Measurements from ENCODE around the gene PPIP5K2. TPM values are rescaled to one million over a fixed set of nuclear protein-coding genes. Genes with fewer than 3 reads are reported as not detected.

The PPIP5K2 gene
- total RNA-seq, 1 experiment from 2014 or later = 52.2 TPM

- H3K4me3 ChIP-seq (ENCODE audit: low read length) = no peak overlapping the region
- 0 out of 2 replicates have a peak, but pooled peaks cover 6% of the 10 kb centered on the region for H3K79me2 ChIP-seq (ENCODE audit: low read length)
- ATAC-seq (no peak), DNase-seq (no peak)
- H2AFZ ChIP-seq (ENCODE audit: low read length) = no peak overlapping the region
- no peak overlapping the region for H3K9ac ChIP-seq (ENCODE audit: low read length)
- H3K27me3 ChIP-seq (ENCODE audit: low read length) = no peaks in the 10 kb centered on the region
- peaks cover 3% of the 10 kb centered on the region for H3F3A ChIP-seq (ENCODE audit: low read length, unreplicated experiment)
- POLR2A ChIA-PET (ENCODE audit: unreplicated experiment) = no interaction called here
- no peaks in the 10 kb centered on the region for H3K4me1 ChIP-seq (ENCODE audit: insufficient read depth, low read length)
- intact Hi-C loops (cut with micrococcal nuclease) = no loop called here
- no peaks in the 10 kb centered on the region for H3K9me2 ChIP-seq (replicated peaks; ENCODE audit: low read length)
- H3K4me2 ChIP-seq (ENCODE audit: low read length) = no peak overlapping the region
- no peaks in the 10 kb centered on the region for H3K9me3 ChIP-seq (ENCODE audit: low read length)
- peaks cover 12% of the 10 kb centered on the region; the same call in 1 of the 2 replicates for H3K36me3 ChIP-seq (ENCODE audit: low read depth, low read length)
- no peak overlapping the region for H3K27ac ChIP-seq (ENCODE audit: low read length)
- TF ChIP-seq CTCF (conservative IDR thresholded peaks at IDR 0.05; ENCODE audit: low read depth, low read length) = no peak
- no peak for TF ChIP-seq EZH2phosphoT487 (IDR thresholded peaks at IDR 0.05; ENCODE audit: borderline replicate concordance, low read length)
- TF ChIP-seq EZH2 (IDR thresholded peaks at IDR 0.05; ENCODE audit: low read length, unreplicated experiment) = no peak
- no peaks in the 10 kb centered on the region for H4K20me1 ChIP-seq (ENCODE audit: low read length)
- CTCF ChIA-PET = no interaction called here
- BruUV-seq (replicated peaks) = no TSS peak
Measured at GRCh38 chr5:103133231-103133630, 13.1 kb downstream of the PPIP5K2 start.

- peaks cover 19% of the 10 kb centered on the region; the same call in 1 of the 2 replicates for H3K36me3 ChIP-seq (ENCODE audit: low read depth, low read length)
- DNase-seq (no peak), ATAC-seq (no peak)
- ChIA-PET CTCF (no interaction called here), POLR2A (ENCODE audit: unreplicated experiment) (no interaction called here)
- no peaks in the 10 kb centered on the region for H3K9me3 ChIP-seq (ENCODE audit: low read length)
- H3K9me2 ChIP-seq (replicated peaks; ENCODE audit: low read length) = no peaks in the 10 kb centered on the region
- no peak for TF ChIP-seq EZH2phosphoT487 (IDR thresholded peaks at IDR 0.05; ENCODE audit: borderline replicate concordance, low read length)
- TF ChIP-seq CTCF (conservative IDR thresholded peaks at IDR 0.05; ENCODE audit: low read depth, low read length) = no peak
- TF ChIP-seq EZH2 (IDR thresholded peaks at IDR 0.05; ENCODE audit: low read length, unreplicated experiment) = no peak
- no peaks in the 10 kb centered on the region for H3K27me3 ChIP-seq (ENCODE audit: low read length)
- H3K4me2 ChIP-seq (ENCODE audit: low read length) = no peak overlapping the region
- no peak overlapping the region for H3K4me3 ChIP-seq (ENCODE audit: low read length)
- H3K9ac ChIP-seq (ENCODE audit: low read length) = no peak overlapping the region
- no TSS peak for BruUV-seq (replicated peaks)
- intact Hi-C loops (cut with micrococcal nuclease) = loop anchor here (5.0 kb wide), 3 partner anchors 358 to 553 kb away; no protein-coding TSS in a partner anchor
- no peaks in the 10 kb centered on the region for H3K4me1 ChIP-seq (ENCODE audit: insufficient read depth, low read length)
- no peaks in the 10 kb centered on the region for H4K20me1 ChIP-seq (ENCODE audit: low read length)
- H3K27ac ChIP-seq (ENCODE audit: low read length) = no peak overlapping the region
- H3K79me2 ChIP-seq (ENCODE audit: low read length) = no peaks in the 10 kb centered on the region
- H2AFZ ChIP-seq (ENCODE audit: low read length) = no peak overlapping the region
- H3F3A ChIP-seq (ENCODE audit: low read length, unreplicated experiment) = peaks cover 12% of the 10 kb centered on the region
Measured at GRCh38 chr5:103135461-103135860, 15.4 kb downstream of the PPIP5K2 start.

GRCh38 chr5:103138202-103138690 is 18.1 kb downstream of the PPIP5K2 start:
- intact Hi-C loops (cut with micrococcal nuclease) = loop anchor here (2.0 to 5.0 kb wide), 4 partner anchors 69 to 556 kb away; no protein-coding TSS in a partner anchor
- POLR2A ChIA-PET (ENCODE audit: unreplicated experiment) = no interaction called here
- no peaks in the 10 kb centered on the region for H3K9me2 ChIP-seq (replicated peaks; ENCODE audit: low read length)

More at GRCh38 chr5:103138202-103138690, 18.1 kb downstream of the PPIP5K2 start:
- H3K9me3 ChIP-seq (ENCODE audit: low read length) = no peaks in the 10 kb centered on the region
- no peak overlapping the region for H3K9ac ChIP-seq (ENCODE audit: low read length)
- H3K4me1 ChIP-seq (ENCODE audit: insufficient read depth, low read length) = no peaks in the 10 kb centered on the region
- H3K27me3 ChIP-seq (ENCODE audit: low read length) = no peaks in the 10 kb centered on the region
- H3K36me3 ChIP-seq (ENCODE audit: low read depth, low read length) = peaks cover 19% of the 10 kb centered on the region; the same call in 1 of the 2 replicates
- CTCF ChIA-PET = interaction anchor here (0.7 kb wide), 1 partner anchor 11 kb away, joined by 3 read pairs; no protein-coding TSS in a partner anchor
- DNase-seq (no peak), ATAC-seq (no peak)
- no peak for TF ChIP-seq CTCF (conservative IDR thresholded peaks at IDR 0.05; ENCODE audit: low read depth, low read length)
- no peak for TF ChIP-seq EZH2 (IDR thresholded peaks at IDR 0.05; ENCODE audit: low read length, unreplicated experiment)
- TF ChIP-seq EZH2phosphoT487 (IDR thresholded peaks at IDR 0.05; ENCODE audit: borderline replicate concordance, low read length) = no peak
- H4K20me1 ChIP-seq (ENCODE audit: low read length) = no peaks in the 10 kb centered on the region
- no peaks in the 10 kb centered on the region for H3K79me2 ChIP-seq (ENCODE audit: low read length)
- no peak overlapping the region for H3K27ac ChIP-seq (ENCODE audit: low read length)
- peaks cover 12% of the 10 kb centered on the region for H3F3A ChIP-seq (ENCODE audit: low read length, unreplicated experiment)
- no peak overlapping the region for H3K4me2 ChIP-seq (ENCODE audit: low read length)
- H2AFZ ChIP-seq (ENCODE audit: low read length) = no peak overlapping the region
- BruUV-seq (replicated peaks) = no TSS peak
- no peak overlapping the region for H3K4me3 ChIP-seq (ENCODE audit: low read length)

Measured in PC-3 (cell line).